ENCODE measurements around the gene COX10.

COX10 gene

GRCh38 chr17:14157822-14158221 lies 88.5 kb downstream of the COX10 start:
- TF ChIP-seq SIN3A (IDR thresholded peaks at IDR 0.05; ENCODE audit: borderline replicate concordance, insufficient read depth, low read length) (no peak), REST (IDR thresholded peaks at IDR 0.05; ENCODE audit: insufficient read depth in 1 of 2, low read depth in 2 of 2, low read length in 2 of 2) (no peak), TAF1 (IDR thresholded peaks at IDR 0.05; ENCODE audit: borderline replicate concordance, insufficient read depth, low read length) (no peak), POLR2AphosphoS5 (IDR thresholded peaks at IDR 0.05; ENCODE audit: low read depth, low read length) (no peak), FOXP2 (optimal IDR thresholded peaks at IDR 0.05; ENCODE audit: borderline replicate concordance, extremely low read depth, extremely low read length, insufficient read depth) (no peak)

GRCh38 chr17:14158707-14159106 lies 89.4 kb downstream of the COX10 start:
- no peak for TF ChIP-seq FOXP2 (optimal IDR thresholded peaks at IDR 0.05; ENCODE audit: borderline replicate concordance, extremely low read depth, extremely low read length, insufficient read depth)
- TF ChIP-seq REST (IDR thresholded peaks at IDR 0.05; ENCODE audit: insufficient read depth in 1 of 2, low read depth in 2 of 2, low read length in 2 of 2): no peak
- TF ChIP-seq SIN3A (IDR thresholded peaks at IDR 0.05; ENCODE audit: borderline replicate concordance, insufficient read depth, low read length): no peak
- no peak for TF ChIP-seq TAF1 (IDR thresholded peaks at IDR 0.05; ENCODE audit: borderline replicate concordance, insufficient read depth, low read length)
- TF ChIP-seq POLR2AphosphoS5 (IDR thresholded peaks at IDR 0.05; ENCODE audit: low read depth, low read length): no peak

GRCh38 chr17:14161419-14161818 lies 92.1 kb downstream of the COX10 start:
- TF ChIP-seq POLR2AphosphoS5 (IDR thresholded peaks at IDR 0.05; ENCODE audit: low read depth, low read length): no peak

- TF ChIP-seq REST (IDR thresholded peaks at IDR 0.05; ENCODE audit: insufficient read depth in 1 of 2, low read depth in 2 of 2, low read length in 2 of 2): no peak
- TF ChIP-seq TAF1 (IDR thresholded peaks at IDR 0.05; ENCODE audit: borderline replicate concordance, insufficient read depth, low read length): no peak
- TF ChIP-seq POLR2AphosphoS5 (IDR thresholded peaks at IDR 0.05; ENCODE audit: low read depth, low read length): no peak
- no peak for TF ChIP-seq SIN3A (IDR thresholded peaks at IDR 0.05; ENCODE audit: borderline replicate concordance, insufficient read depth, low read length)
- no peak for TF ChIP-seq FOXP2 (optimal IDR thresholded peaks at IDR 0.05; ENCODE audit: borderline replicate concordance, extremely low read depth, extremely low read length, insufficient read depth)
Measured at GRCh38 chr17:14165616-14166015, 96.3 kb downstream of the COX10 start.

GRCh38 chr17:14168582-14168981 lies 99.3 kb downstream of the COX10 start:
- TF ChIP-seq POLR2AphosphoS5 (IDR thresholded peaks at IDR 0.05; ENCODE audit: low read depth, low read length) (no peak), REST (IDR thresholded peaks at IDR 0.05; ENCODE audit: insufficient read depth in 1 of 2, low read depth in 2 of 2, low read length in 2 of 2) (no peak), TAF1 (IDR thresholded peaks at IDR 0.05; ENCODE audit: borderline replicate concordance, insufficient read depth, low read length) (no peak), SIN3A (IDR thresholded peaks at IDR 0.05; ENCODE audit: borderline replicate concordance, insufficient read depth, low read length) (no peak), FOXP2 (optimal IDR thresholded peaks at IDR 0.05; ENCODE audit: borderline replicate concordance, extremely low read depth, extremely low read length, insufficient read depth) (no peak)
